HG03196 (cell line): ENCODE results near the gene SULT1B1.

Experiments
- ATAC-seq: cut with Tn5 transposase; IDR thresholded peaks from one replicate; pipeline ENCODE4 v1.9.1; 2021; ENCODE audit not compliant: unreplicated experiment

Gene SULT1B1

GRCh38 chr4:69701696-69702095, 58.7 kb downstream of the SULT1B1 start:
- ATAC-seq: no peak

- no peak for ATAC-seq
Observed at GRCh38 chr4:69697536-69698242, 62.7 kb downstream of the SULT1B1 start.

DNA sequence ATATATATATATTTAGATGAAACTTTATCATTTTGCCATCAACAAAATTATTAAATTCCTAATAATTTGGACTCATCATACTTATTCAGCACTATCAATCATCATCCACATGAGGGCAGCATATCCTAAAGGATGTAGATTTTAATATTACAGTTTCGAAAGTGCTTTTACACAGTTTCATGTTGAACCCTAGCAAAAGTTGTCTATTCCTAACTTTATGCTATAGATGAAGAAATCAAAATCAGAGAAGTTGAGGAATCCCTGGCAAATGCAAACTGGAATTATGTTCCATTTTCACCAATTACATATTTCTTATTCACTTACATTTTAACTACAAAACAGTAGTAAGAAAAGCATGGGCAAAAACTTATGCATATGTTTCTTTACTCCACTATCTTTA, 70.8 kb downstream of the SULT1B1 start:
- ATAC-seq: no peak

DNA sequence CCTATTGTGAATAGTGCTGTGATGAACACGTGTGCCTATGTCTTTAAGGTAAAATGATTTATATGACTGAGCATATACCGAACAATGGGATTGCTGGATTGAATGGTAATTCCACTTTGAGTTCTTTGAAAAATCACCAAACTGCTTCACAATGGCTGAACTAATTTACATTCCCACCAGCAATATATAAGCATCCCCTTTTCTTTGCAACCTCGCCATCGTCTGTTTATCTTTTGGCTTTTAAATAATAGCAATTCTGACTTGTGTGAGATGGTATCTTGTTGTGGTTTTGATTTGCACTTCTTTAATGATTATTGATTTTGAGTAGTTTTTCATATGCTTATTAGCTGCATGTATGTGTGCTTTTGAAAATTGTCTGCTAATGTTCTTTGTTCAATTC, 75.6 kb downstream of the SULT1B1 start:
- no peak for ATAC-seq
